HepG2 (cell line): Measurements from ENCODE around the gene ITGB7. TPM values are rescaled to one million over a fixed set of nuclear protein-coding genes. Genes with fewer than 3 reads are reported as not detected.

Source experiments
- ELF1 ChIP-seq: sonication (generic); formaldehyde crosslinking; IDR thresholded peaks from 2 replicates; pipeline ENCODE4 v1.4.0; 2020; ENCODE audit warnings: missing genetic modification reagents
- HMGXB4 ChIP-seq, 2 experiments: sonication (generic) in 1 of 2; formaldehyde crosslinking in 1 of 2; IDR thresholded peaks; 2 replicates each; pipeline versions ENCODE4 v1.4.0 to v1.6.1; 2018 to 2020; ENCODE audit warnings: missing genetic modification reagents in 2 of 2, borderline replicate concordance in 1 of 2, low read depth in 1 of 2, mild to moderate bottlenecking in 1 of 2, missing biosample characterization in 1 of 2
- HNRNPLL ChIP-seq: fragments of 200-400 bp; formaldehyde crosslinking; IDR thresholded peaks from 2 replicates; pipeline ENCODE4 v1.6.1; 2017; ENCODE audit warnings: mild to moderate bottlenecking, low read depth, low read length; ENCODE audit not compliant: poor library complexity, severe bottlenecking
- MAX ChIP-seq: IDR thresholded peaks from 2 replicates; pipeline ENCODE4 v1.6.1; 2012; ENCODE audit warnings: inconsistent platforms
- NFKB2 ChIP-seq: sonication (generic); formaldehyde crosslinking; IDR thresholded peaks from 2 replicates; pipeline ENCODE4 v1.4.0; 2020; ENCODE audit warnings: missing genetic modification reagents, borderline replicate concordance
- PATZ1 ChIP-seq: sonication (generic); formaldehyde crosslinking; IDR thresholded peaks from 2 replicates; pipeline ENCODE4 v1.4.0; 2020; ENCODE audit warnings: missing genetic modification reagents
- TP53 ChIP-seq: sonication (generic); formaldehyde crosslinking; conservative IDR thresholded peaks from 2 replicates; pipeline ENCODE4 v1.4.0; 2020; ENCODE audit warnings: missing genetic modification reagents
- XRCC5 ChIP-seq: fragments of 200-400 bp; formaldehyde crosslinking; optimal IDR thresholded peaks from 2 replicates; pipeline ENCODE3; 2017; ENCODE audit warnings: mild to moderate bottlenecking, low read length
- ZMAT3 ChIP-seq: sonication (generic); formaldehyde crosslinking; conservative IDR thresholded peaks from 2 replicates; pipeline ENCODE4 v1.7.0; 2021; ENCODE audit warnings: missing genetic modification reagents
- ZNF18 ChIP-seq: sonication (generic); formaldehyde crosslinking; IDR thresholded peaks from 2 replicates; pipeline ENCODE4 v1.8.0; 2022; ENCODE audit warnings: mild to moderate bottlenecking, missing genetic modification reagents; ENCODE audit not compliant: insufficient replicate concordance
- ZNF331 ChIP-seq: sonication (generic); formaldehyde crosslinking; IDR thresholded peaks from 2 replicates; pipeline ENCODE4 v1.4.0; 2020; ENCODE audit warnings: missing genetic modification reagents
- ZNF407 ChIP-seq: sonication (generic); formaldehyde crosslinking; IDR thresholded peaks from one replicate; pipeline ENCODE4 v1.5.1; 2020; ENCODE audit warnings: mild to moderate bottlenecking, missing genetic modification reagents; ENCODE audit errors: not compliant biosample characterization
- ZNF430 ChIP-seq: sonication (generic); formaldehyde crosslinking; IDR thresholded peaks from 2 replicates; pipeline ENCODE4 v1.9.0; 2021; ENCODE audit warnings: mild to moderate bottlenecking, missing genetic modification reagents
- polyA plus RNA-seq, 8 experiments: library from polyadenylated mRNA; depleted of rRNA in 3 of 8; stranded (reverse) in 7 of 8; unstranded in 1 of 8; fragments of >200 nt; fragmentation: Illumina TruSeq in 4 of 8; extraction: Trizol in 4 of 8; gene quantifications; 2 replicates each; pipeline versions ENCODE4 v1.2.1 to v1.2.3, GENCODE V29; 2011 to 2016; ENCODE audit warnings: low read depth in 4 of 8, missing spikeins in 1 of 8, mixed read lengths in 1 of 8; ENCODE audit not compliant: insufficient read depth in 1 of 8
- total RNA-seq, 5 experiments: library from RNA; depleted of rRNA; stranded (reverse); fragments of >200 nt; fragmentation: Illumina TruSeq; extraction: Trizol; gene quantifications; 2 replicates each; pipeline ENCODE4 v1.2.3, GENCODE V29; 2016; ENCODE audit warnings: low read depth in 1 of 5

The ITGB7 gene
- total and polyA plus RNA-seq, 2 of the 13 experiments (the other 11 are each of a cell fraction or from before 2014, with no cell fraction given) = 0.16 to 0.18 TPM

- peak in 1 of 2 experiments; percentile 64; a peak in 1 of 4 replicates for TF ChIP-seq HMGXB4 (CRISPR knock-in tag; IDR thresholded peaks at IDR 0.05; ENCODE audit: borderline replicate concordance in 1 of 2, low read depth in 1 of 2)
- TF ChIP-seq ELF1 = peak; percentile 71
- peak; percentile 47 for TF ChIP-seq HNRNPLL
- TF ChIP-seq MAX = 0 out of 2 replicates have a peak, but pooled peaks have one; percentile 31
- peak; percentile 65 for TF ChIP-seq ZNF407 (CRISPR knock-in tag)
- peak; percentile 44 for TF ChIP-seq XRCC5
- TF ChIP-seq ZNF430 (CRISPR knock-in tag) = peak; percentile 55; the same call in 1 of the 2 replicates
- no peak for TF ChIP-seq NFKB2 (CRISPR knock-in tag)
- TF ChIP-seq ZMAT3 (CRISPR knock-in tag) = 0 out of 2 replicates have a peak, but pooled peaks have one; percentile 35
- TF ChIP-seq TP53 (CRISPR knock-in tag) = 0 out of 2 replicates have a peak, but pooled peaks have one; percentile 19
- TF ChIP-seq ZNF18 (CRISPR knock-in tag) = peak; percentile 30
- 0 out of 2 replicates have a peak, but pooled peaks have one; percentile 29 for TF ChIP-seq ZNF331 (CRISPR knock-in tag)
- TF ChIP-seq PATZ1 = peak; percentile 89
Measured at GRCh38 chr12:53221203-53222080, 14.4 kb upstream of the ITGB7 start (continued).
